Tibial artery (tissue), 4 donors: ENCODE measurements around the gene SEC22C.
A peak's percentile ranks its signal among the peaks of the same experiment; 100 is the strongest.

Experiments
- DNase-seq, 2 donors: peaks; one replicate each; pipeline ENCODE4 v3.0.0-alpha.2; 2019
- H3K27ac ChIP-seq, 2 donors: fragments of 200-600 bp; sonication (generic) in 1 of 2; 1 replicate in 1 of 2; 2 replicates in 1 of 2; pipeline ENCODE4 v1.5.1; 2018 to 2019; ENCODE audit warnings: mild to moderate bottlenecking in 1 of 2
- H3K27me3 ChIP-seq, 2 donors: fragments of 200-600 bp; sonication (generic) in 1 of 2; one replicate each; pipeline versions ENCODE4 v1.5.1 to v1.6.0; 2016 to 2019
- H3K36me3 ChIP-seq, 3 donors: fragments of 200-600 bp; sonication (generic) in 2 of 3; one replicate each; pipeline ENCODE4 v1.5.1; 2016 to 2019; ENCODE audit warnings: mild to moderate bottlenecking in 2 of 3
- H3K4me1 ChIP-seq, 4 donors: fragments of 200-600 bp; sonication (generic) in 2 of 4; 1 replicate in 3 of 4; 2 replicates in 1 of 4; pipeline ENCODE4 v1.5.1; 2016 to 2019
- H3K4me3 ChIP-seq, 2 donors: fragments of 200-600 bp; sonication (generic) in 1 of 2; 1 replicate in 1 of 2; 2 replicates in 1 of 2; pipeline ENCODE4 v1.5.1; 2018 to 2019; ENCODE audit warnings: mild to moderate bottlenecking in 2 of 2
- H3K9me3 ChIP-seq, 3 donors: fragments of 200-600 bp; sonication (generic) in 1 of 3; one replicate each; pipeline ENCODE4 v1.5.1; 2016 to 2019
- CTCF ChIP-seq, 2 experiments: fragments of 200-600 bp in 1 of 2; fragments of 450-650 bp in 1 of 2; IDR thresholded peaks; one replicate each; pipeline ENCODE4 v1.5.1; 2017 to 2019; ENCODE audit warnings: antibody characterized with exemption in 2 of 2, mild to moderate bottlenecking in 1 of 2, moderate library complexity in 1 of 2
- intact Hi-C: fragments of 100-400 bp; cut with DNase I; formaldehyde crosslinking; loops from one replicate; pipeline ENCODE4 v1.15.0; 2023; ENCODE audit warnings: low total_unique reads

The SEC22C gene

DNA sequence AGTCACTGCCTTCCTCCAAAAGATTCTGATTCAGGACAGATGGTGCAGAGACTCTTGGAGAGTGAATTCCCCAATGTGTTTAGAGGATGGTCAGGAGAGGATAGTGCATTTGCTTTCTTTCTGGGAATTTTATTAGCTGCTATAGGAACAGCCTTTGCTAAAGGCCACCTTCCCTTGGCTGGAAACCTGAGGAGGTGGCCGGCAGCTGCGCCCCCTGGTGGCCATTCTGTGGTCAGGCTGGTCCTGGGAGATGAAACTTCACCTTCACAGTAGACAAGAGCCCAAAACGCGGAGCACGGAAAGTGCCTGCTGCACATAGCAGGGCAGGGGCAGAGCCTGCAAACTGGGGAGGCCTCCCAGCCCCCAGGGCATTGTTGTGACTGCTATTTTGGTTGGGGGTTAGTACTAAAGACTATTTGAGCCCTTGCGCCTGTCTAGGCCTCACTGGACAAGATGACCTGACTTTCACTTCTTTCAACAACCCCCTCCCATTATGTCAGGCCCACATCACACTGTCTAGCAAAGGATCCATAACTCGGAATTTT, 34.3 kb downstream of the SEC22C start:
- Histone ChIP-seq H3K9me3 (no peaks in the 10 kb centered on the region), H3K36me3 (peaks cover 0 to 26% (median 19%) of the 10 kb centered on the region in 3 donors), H3K4me3 (no peak overlapping the region), H3K4me1 (peaks cover 0 to 60% (median 45%) of the 10 kb centered on the region in 4 donors), H3K27ac (peak overlapping the region; percentile 83 to 84), H3K27me3 (no peaks in the 10 kb centered on the region)
- peak; percentile 87 to 94 for TF ChIP-seq CTCF (IDR thresholded peaks at IDR 0.05)
- DNase-seq = peak; percentile 63 to 78
- intact Hi-C loops = loop anchor here (5.0 to 10.0 kb wide), 2 partner anchors 45 to 313 kb away; partner anchors contain the start of gene VIPR1

DNA sequence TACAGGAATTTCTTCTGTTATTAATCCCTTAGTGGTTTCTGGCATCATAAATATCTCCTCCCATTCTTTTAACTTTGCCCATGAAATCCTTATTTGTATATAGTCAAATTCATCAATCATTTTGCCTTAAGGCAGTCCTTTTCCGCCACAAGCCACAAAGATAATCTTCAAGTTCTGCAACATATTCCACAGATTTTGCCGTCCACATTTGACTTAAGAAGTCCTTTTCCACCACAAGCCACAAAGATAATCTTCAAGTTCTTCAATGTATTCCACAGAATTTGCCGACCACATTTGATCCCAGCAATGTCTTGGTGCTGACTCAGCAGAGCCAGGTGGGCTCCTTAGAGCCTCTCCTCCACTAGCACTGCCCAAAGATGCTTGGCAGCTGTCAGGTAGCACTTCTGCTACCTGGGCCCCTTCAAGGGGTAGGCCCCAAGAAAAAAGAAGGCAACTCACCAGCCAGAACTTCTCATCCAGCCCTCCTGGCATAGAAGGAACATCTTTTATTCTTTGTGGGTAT, 35.0 kb downstream of the SEC22C start:
- intact Hi-C loops = loop anchor here (5.0 to 10.0 kb wide), 2 partner anchors 44 to 312 kb away; partner anchors contain the start of gene VIPR1
- H3K4me1 ChIP-seq = peaks cover 0 to 55% (median 45%) of the 10 kb centered on the region in 4 donors
- DNase-seq = no peak
- H3K36me3 ChIP-seq = peaks cover 0 to 20% (median 19%) of the 10 kb centered on the region in 3 donors
- H3K27me3 ChIP-seq = no peaks in the 10 kb centered on the region
- no peak for TF ChIP-seq CTCF (IDR thresholded peaks at IDR 0.05)
- H3K27ac ChIP-seq = peak overlapping the region; percentile 83 to 84
- no peak overlapping the region for H3K4me3 ChIP-seq
- H3K9me3 ChIP-seq = no peaks in the 10 kb centered on the region

- intact Hi-C loops = loop anchor here (5.0 to 10.0 kb wide), 2 partner anchors 43 to 311 kb away; partner anchors contain the start of gene VIPR1
- Histone ChIP-seq H3K4me1 (peaks cover 0 to 59% (median 50%) of the 10 kb centered on the region in 4 donors), H3K27me3 (no peaks in the 10 kb centered on the region), H3K4me3 (no peak overlapping the region), H3K36me3 (peaks cover 0 to 20% (median 19%) of the 10 kb centered on the region in 3 donors), H3K27ac (peak overlapping the region; percentile 83 to 84), H3K9me3 (no peaks in the 10 kb centered on the region)
- no peak for DNase-seq
- TF ChIP-seq CTCF (IDR thresholded peaks at IDR 0.05) = no peak
These were observed 36.4 kb downstream of the SEC22C start for GRCh38 chr3:42545284-42545900.

GRCh38 chr3:42544492-42545283, 37.1 kb downstream of the SEC22C start:
- Histone ChIP-seq H3K27ac (peak overlapping the region; percentile 83 to 84), H3K9me3 (no peaks in the 10 kb centered on the region), H3K4me1 (peaks cover 0 to 66% (median 52%) of the 10 kb centered on the region in 4 donors), H3K4me3 (no peak overlapping the region), H3K27me3 (no peaks in the 10 kb centered on the region), H3K36me3 (peaks cover 0 to 17% (median 15%) of the 10 kb centered on the region in 3 donors)
- DNase-seq = peak; percentile 76 to 91
- peak; percentile 26 to 55 for TF ChIP-seq CTCF (IDR thresholded peaks at IDR 0.05)
- intact Hi-C loops = loop anchor here (5.0 to 10.0 kb wide), 2 partner anchors 42 to 310 kb away; partner anchors contain the start of gene VIPR1

DNA sequence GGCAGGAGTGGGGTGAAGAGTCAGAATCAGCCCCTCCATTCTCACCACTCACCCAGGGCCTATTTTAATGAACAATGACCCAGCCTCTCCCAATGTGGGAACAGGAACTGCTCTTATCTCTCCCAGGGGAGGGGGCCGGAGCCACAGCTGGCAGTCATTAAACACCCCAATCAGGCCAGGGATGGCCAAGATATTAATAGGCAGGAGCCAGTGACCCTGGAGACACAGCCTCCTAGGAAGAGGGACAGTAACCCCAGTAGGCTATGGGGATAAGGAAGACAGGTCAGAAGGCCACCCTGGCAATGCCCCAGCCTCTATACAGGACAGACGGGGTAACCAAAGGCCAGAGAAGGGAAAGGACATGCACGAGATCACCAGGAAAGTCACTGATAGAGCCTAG, 40.7 kb downstream of the SEC22C start:
- DNase-seq = no peak
- Histone ChIP-seq H3K36me3 (peaks cover 0 to under 1% (median 0%) of the 10 kb centered on the region in 3 donors), H3K27me3 (no peaks in the 10 kb centered on the region), H3K4me1 (peaks cover 0 to 54% (median 36%) of the 10 kb centered on the region in 4 donors), H3K27ac (peak overlapping the region in 1 of 2 donors; percentile 40), H3K9me3 (no peaks in the 10 kb centered on the region), H3K4me3 (no peak overlapping the region)
- TF ChIP-seq CTCF (IDR thresholded peaks at IDR 0.05) = no peak
- intact Hi-C loops = loop anchor here (10.0 kb wide), 1 partner anchor 306 kb away; no protein-coding TSS in a partner anchor
